HL-60 (cell line): ENCODE data around the gene CAMKK2.

Experiments
- DNase-seq, 2 experiments: peaks; one replicate each; pipeline ENCODE4 v3.0.0-alpha.2; 2010 to 2020; ENCODE audit warnings: low read depth in 1 of 2, low spot score in 1 of 2
- H3K27ac ChIP-seq: fragments of 250-450 bp; sonication (Bioruptor Pico); replicated peaks from 2 replicates; pipeline ENCODE4 v1.5.1; 2020; ENCODE audit warnings: mild to moderate bottlenecking, moderate library complexity
- H3K27me3 ChIP-seq: fragments of 250-450 bp; sonication (Bioruptor Pico); 2 replicates; pipeline ENCODE4 v1.5.1; 2021; ENCODE audit warnings: mild to moderate bottlenecking, moderate library complexity; ENCODE audit not compliant: insufficient read depth, poor library complexity, severe bottlenecking
- H3K4me3 ChIP-seq: replicated peaks from 2 replicates; pipeline ENCODE4 v1.5.1; 2011; ENCODE audit warnings: mild to moderate bottlenecking, control low read depth, low read length; ENCODE audit not compliant: insufficient read depth
- GABPA ChIP-seq: IDR thresholded peaks from 2 replicates; pipeline ENCODE4 v1.6.1; 2012; ENCODE audit warnings: low read depth
- POLR2AphosphoS5 ChIP-seq: IDR thresholded peaks from 2 replicates; pipeline ENCODE4 v1.6.1; 2012; ENCODE audit warnings: low read depth
- SPI1 ChIP-seq: IDR thresholded peaks from 2 replicates; pipeline ENCODE4 v1.6.1; 2012; ENCODE audit warnings: low read depth, mild to moderate bottlenecking, borderline replicate concordance
- TF ChIP-seq, protein P1 (sequence below): IDR thresholded peaks from one replicate; pipeline ENCODE4 v1.5.1; 2011; ENCODE audit warnings: low read length, control low read depth, inconsistent platforms; ENCODE audit not compliant: insufficient read depth
- TF ChIP-seq, protein P2 (sequence below): IDR thresholded peaks from 2 replicates; pipeline ENCODE4 v1.6.1; 2012; ENCODE audit warnings: low read depth; ENCODE audit not compliant: insufficient replicate concordance

Gene CAMKK2

DNA sequence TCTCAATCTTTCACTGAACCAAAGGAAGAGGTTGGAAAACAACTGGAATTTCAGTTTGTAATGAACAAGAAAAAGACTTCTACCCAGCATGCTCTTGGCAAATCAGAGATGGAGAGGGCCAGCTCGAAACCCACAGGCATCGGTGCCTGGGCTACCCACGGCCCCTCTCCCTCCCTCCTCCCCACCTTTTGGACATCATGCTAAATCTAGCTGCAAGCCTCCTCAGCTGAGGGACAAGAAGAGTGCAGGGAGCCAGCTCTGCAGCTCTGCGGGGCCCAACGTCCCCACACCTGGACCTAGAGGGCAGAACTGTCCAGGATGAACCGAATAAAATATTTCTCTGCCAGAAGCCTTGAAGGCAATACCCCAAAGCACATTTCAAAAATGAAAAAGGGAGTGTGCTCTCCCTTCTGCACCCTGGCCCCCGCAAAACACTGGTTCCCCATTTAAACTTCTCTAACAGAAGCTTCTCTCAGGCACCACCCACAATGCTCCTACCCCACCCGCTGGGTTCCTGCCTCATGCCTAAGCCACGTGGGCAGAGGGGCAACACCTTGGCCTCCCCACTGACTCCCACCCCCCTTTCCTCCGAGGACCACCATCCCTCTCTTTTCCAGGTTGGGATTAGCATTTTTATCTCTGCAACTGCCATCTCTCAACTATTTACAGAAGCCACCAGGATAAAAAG lies 8.2 kb downstream of the CAMKK2 start:
- TF ChIP-seq POLR2AphosphoS5 = peak; percentile 64
- TF ChIP-seq, protein P1, sequence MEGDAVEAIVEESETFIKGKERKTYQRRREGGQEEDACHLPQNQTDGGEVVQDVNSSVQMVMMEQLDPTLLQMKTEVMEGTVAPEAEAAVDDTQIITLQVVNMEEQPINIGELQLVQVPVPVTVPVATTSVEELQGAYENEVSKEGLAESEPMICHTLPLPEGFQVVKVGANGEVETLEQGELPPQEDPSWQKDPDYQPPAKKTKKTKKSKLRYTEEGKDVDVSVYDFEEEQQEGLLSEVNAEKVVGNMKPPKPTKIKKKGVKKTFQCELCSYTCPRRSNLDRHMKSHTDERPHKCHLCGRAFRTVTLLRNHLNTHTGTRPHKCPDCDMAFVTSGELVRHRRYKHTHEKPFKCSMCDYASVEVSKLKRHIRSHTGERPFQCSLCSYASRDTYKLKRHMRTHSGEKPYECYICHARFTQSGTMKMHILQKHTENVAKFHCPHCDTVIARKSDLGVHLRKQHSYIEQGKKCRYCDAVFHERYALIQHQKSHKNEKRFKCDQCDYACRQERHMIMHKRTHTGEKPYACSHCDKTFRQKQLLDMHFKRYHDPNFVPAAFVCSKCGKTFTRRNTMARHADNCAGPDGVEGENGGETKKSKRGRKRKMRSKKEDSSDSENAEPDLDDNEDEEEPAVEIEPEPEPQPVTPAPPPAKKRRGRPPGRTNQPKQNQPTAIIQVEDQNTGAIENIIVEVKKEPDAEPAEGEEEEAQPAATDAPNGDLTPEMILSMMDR = no peak
- peak; percentile 49; the same call in 1 of the 2 replicates for TF ChIP-seq SPI1
- H3K4me3 ChIP-seq = no peak overlapping the region; the same call in 1 of the 2 replicates
- H3K27me3 ChIP-seq = no peaks in the 10 kb centered on the region
- H3K27ac ChIP-seq = peak overlapping the region; percentile 74
- DNase-seq = peak; percentile 40 to 90

DNA sequence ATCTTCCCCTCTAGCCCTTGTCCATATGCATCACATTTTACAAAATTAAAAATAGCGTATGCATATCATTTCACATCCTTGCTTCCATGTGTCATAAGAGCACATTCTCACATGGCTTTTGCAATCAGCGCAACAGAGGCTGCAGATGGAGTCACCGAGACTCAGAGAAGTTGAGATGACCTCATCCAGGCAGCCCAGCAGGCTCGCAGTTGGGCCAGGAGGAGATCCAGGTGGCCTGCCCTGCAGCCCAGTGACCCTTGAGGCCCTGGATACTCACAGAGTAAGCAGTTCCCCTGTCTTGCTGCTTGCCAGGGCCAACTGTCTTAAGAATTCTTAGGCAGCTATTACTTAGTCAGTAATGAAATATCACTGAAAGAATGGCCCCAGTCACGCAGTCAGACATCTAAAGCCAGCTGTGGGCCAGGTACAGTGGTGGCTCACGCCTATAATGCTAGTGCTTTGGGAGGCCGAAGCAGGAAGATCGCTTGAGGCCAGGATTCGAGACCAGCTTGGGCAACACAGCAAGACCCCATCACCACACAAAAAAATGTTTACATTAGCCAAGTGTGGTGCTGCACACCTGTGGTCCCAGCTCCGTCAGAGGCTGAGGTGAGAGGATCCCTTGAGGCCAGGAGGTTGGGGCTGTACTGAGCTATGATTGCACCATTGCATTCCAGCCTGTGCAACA lies 9.1 kb downstream of the CAMKK2 start:
- H3K27me3 ChIP-seq = no peaks in the 10 kb centered on the region
- TF ChIP-seq POLR2AphosphoS5 (peak; percentile 52; the same call in 1 of the 2 replicates), SPI1 (no peak), GABPA (no peak)
- TF ChIP-seq, protein P1 = no peak
- TF ChIP-seq, protein P2, sequence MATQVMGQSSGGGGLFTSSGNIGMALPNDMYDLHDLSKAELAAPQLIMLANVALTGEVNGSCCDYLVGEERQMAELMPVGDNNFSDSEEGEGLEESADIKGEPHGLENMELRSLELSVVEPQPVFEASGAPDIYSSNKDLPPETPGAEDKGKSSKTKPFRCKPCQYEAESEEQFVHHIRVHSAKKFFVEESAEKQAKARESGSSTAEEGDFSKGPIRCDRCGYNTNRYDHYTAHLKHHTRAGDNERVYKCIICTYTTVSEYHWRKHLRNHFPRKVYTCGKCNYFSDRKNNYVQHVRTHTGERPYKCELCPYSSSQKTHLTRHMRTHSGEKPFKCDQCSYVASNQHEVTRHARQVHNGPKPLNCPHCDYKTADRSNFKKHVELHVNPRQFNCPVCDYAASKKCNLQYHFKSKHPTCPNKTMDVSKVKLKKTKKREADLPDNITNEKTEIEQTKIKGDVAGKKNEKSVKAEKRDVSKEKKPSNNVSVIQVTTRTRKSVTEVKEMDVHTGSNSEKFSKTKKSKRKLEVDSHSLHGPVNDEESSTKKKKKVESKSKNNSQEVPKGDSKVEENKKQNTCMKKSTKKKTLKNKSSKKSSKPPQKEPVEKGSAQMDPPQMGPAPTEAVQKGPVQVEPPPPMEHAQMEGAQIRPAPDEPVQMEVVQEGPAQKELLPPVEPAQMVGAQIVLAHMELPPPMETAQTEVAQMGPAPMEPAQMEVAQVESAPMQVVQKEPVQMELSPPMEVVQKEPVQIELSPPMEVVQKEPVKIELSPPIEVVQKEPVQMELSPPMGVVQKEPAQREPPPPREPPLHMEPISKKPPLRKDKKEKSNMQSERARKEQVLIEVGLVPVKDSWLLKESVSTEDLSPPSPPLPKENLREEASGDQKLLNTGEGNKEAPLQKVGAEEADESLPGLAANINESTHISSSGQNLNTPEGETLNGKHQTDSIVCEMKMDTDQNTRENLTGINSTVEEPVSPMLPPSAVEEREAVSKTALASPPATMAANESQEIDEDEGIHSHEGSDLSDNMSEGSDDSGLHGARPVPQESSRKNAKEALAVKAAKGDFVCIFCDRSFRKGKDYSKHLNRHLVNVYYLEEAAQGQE = no peak
- H3K27ac ChIP-seq = peak overlapping the region; percentile 74
- no peak overlapping the region for H3K4me3 ChIP-seq
- DNase-seq = peak; percentile 42 to 84

DNA sequence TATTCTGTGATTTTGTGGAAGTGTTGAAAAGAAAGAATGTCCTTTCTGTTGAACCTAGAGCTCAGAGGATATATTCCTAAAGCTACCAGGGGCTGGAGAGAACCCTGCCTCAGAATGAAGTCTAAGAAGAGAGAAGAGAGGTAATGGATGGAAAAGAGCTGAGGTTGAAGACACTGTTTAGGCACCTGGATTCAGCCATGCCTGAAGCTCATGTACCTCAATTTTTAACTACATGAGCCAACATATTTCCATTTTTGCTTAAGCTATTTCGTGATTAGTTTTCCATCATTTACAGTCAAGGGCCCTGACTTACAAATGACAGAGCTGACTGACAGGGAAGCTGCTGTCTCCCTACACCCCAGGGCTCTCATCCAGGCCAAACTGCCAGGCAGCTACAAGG lies 10.7 kb downstream of the CAMKK2 start:
- no peak for TF ChIP-seq SPI1
- TF ChIP-seq GABPA = no peak
- no peak for TF ChIP-seq POLR2AphosphoS5
- TF ChIP-seq, protein P2 = no peak
- TF ChIP-seq, protein P1 = no peak
- H3K27me3 ChIP-seq = no peaks in the 10 kb centered on the region
- H3K27ac ChIP-seq = peak overlapping the region; percentile 74
- H3K4me3 ChIP-seq = no peak overlapping the region
- DNase-seq = no peak
